HG03432 (cell line): ENCODE measurements around the gene MVD.
A peak's percentile ranks its signal among the peaks of the same experiment; 100 is the strongest.

Experiments used
- ATAC-seq: cut with Tn5 transposase; IDR thresholded peaks from one replicate; pipeline ENCODE4 v1.9.1; 2021; ENCODE audit warnings: mild to moderate bottlenecking, moderate library complexity; ENCODE audit not compliant: unreplicated experiment

Gene MVD

GRCh38 chr16:88697831-88698615 lies 35.1 kb upstream of the MVD start:
- no peak for ATAC-seq

- ATAC-seq, result no peak
Observed at GRCh38 chr16:88697116-88697830, 34.4 kb upstream of the MVD start.

- no peak for ATAC-seq
Observed at GRCh38 chr16:88696441-88696840, 33.5 kb upstream of the MVD start.

GRCh38 chr16:88695753-88696152 lies 32.9 kb upstream of the MVD start:
- no peak for ATAC-seq

- ATAC-seq, result no peak
Observed at GRCh38 chr16:88695218-88695617, 32.3 kb upstream of the MVD start.

GRCh38 chr16:88694221-88695087 lies 31.6 kb upstream of the MVD start:
- no peak for ATAC-seq

- no peak for ATAC-seq
Observed at GRCh38 chr16:88693420-88694177, 30.7 kb upstream of the MVD start.

- no peak for ATAC-seq
Observed at GRCh38 chr16:88692861-88693260, 30.0 kb upstream of the MVD start.

- no peak for ATAC-seq
Observed at GRCh38 chr16:88691924-88692560, 29.2 kb upstream of the MVD start.

- no peak for ATAC-seq
Observed at GRCh38 chr16:88691129-88691813, 28.4 kb upstream of the MVD start.

GRCh38 chr16:88690341-88691128 lies 27.6 kb upstream of the MVD start:
- no peak for ATAC-seq

- ATAC-seq, result no peak
Observed at GRCh38 chr16:88688013-88688778, 25.3 kb upstream of the MVD start.

GRCh38 chr16:88687676-88688012 lies 24.8 kb upstream of the MVD start:
- no peak for ATAC-seq

- no peak for ATAC-seq
Observed at GRCh38 chr16:88687254-88687576, 24.3 kb upstream of the MVD start.

GRCh38 chr16:88686439-88687253 lies 23.8 kb upstream of the MVD start, which contains the start of gene SNAI3:
Gene SNAI3 (minus strand): TSS chr16:88686507. CDS start chr16:88686406, 101 bp downstream.
- ATAC-seq, result peak; percentile 65

GRCh38 chr16:88686062-88686438 lies 23.2 kb upstream of the MVD start:
- peak; percentile 3 for ATAC-seq
